Brain microvascular endothelial cell (primary cell): ENCODE data around the gene UBL5.

ENCODE experiments used
- DNase-seq: peaks from one replicate; pipeline ENCODE4 v3.0.0-alpha.2; 2020
- H3K27ac ChIP-seq: fragments of 250-450 bp; sonication (Bioruptor Pico); 2 replicates; pipeline ENCODE4 v1.5.1; 2020; ENCODE audit warnings: mild to moderate bottlenecking, moderate library complexity
- H3K27me3 ChIP-seq: fragments of 250-450 bp; sonication (Bioruptor Pico); replicated peaks from 2 replicates; pipeline ENCODE4 v1.5.1; 2020; ENCODE audit warnings: mild to moderate bottlenecking
- H3K36me3 ChIP-seq: fragments of 250-450 bp; sonication (Bioruptor Pico); replicated peaks from 2 replicates; pipeline ENCODE4 v1.5.1; 2020; ENCODE audit warnings: mild to moderate bottlenecking
- H3K4me3 ChIP-seq: 2 replicates; pipeline ENCODE4 v1.5.1; 2011; ENCODE audit warnings: low read depth, mild to moderate bottlenecking, control low read depth, low read length, moderate library complexity
- CTCF ChIP-seq: IDR thresholded peaks from 2 replicates; pipeline ENCODE4 v1.5.1; 2011; ENCODE audit warnings: low read depth, mild to moderate bottlenecking, moderate library complexity, low read length, control low read depth, inconsistent platforms; ENCODE audit errors: missing control alignments
- in situ Hi-C: cut with HindIII; loops from 2 replicates; pipeline ENCODE4 v1.10.0; 2017; ENCODE audit warnings: low sequenced_read_pairs, low pct_ligation_motif_present

UBL5 gene

GRCh38 chr19:9871626-9872338, 44.1 kb downstream of the UBL5 start:
- H3K4me3 ChIP-seq: no peak overlapping the region
- no peaks in the 10 kb centered on the region for H3K27me3 ChIP-seq
- no peak for DNase-seq
- no peak for TF ChIP-seq CTCF
- no peak overlapping the region for H3K27ac ChIP-seq
- H3K36me3 ChIP-seq: no peaks in the 10 kb centered on the region
- in situ Hi-C loops: no loop called here

- DNase-seq: no peak
- Histone ChIP-seq H3K4me3 (no peak overlapping the region), H3K36me3 (no peaks in the 10 kb centered on the region), H3K27ac (no peak overlapping the region), H3K27me3 (no peaks in the 10 kb centered on the region)
- TF ChIP-seq CTCF: no peak
- in situ Hi-C loops: no loop called here
These were observed 45.0 kb downstream of the UBL5 start for GRCh38 chr19:9872618-9873242.

- DNase-seq: no peak
- H3K27me3 ChIP-seq: no peaks in the 10 kb centered on the region
- no peak overlapping the region for H3K27ac ChIP-seq
- no peaks in the 10 kb centered on the region for H3K36me3 ChIP-seq
- TF ChIP-seq CTCF: no peak
- in situ Hi-C loops: no loop called here
- no peak overlapping the region for H3K4me3 ChIP-seq
These were observed 47.4 kb downstream of the UBL5 start for GRCh38 chr19:9875031-9875627.

GRCh38 chr19:9875796-9876195, 48.1 kb downstream of the UBL5 start:
- H3K27ac ChIP-seq: no peak overlapping the region
- in situ Hi-C loops: no loop called here
- H3K4me3 ChIP-seq: no peak overlapping the region
- no peaks in the 10 kb centered on the region for H3K27me3 ChIP-seq
- no peak for TF ChIP-seq CTCF
- no peak for DNase-seq
- H3K36me3 ChIP-seq: no peaks in the 10 kb centered on the region

GRCh38 chr19:9877780-9878510, 50.2 kb downstream of the UBL5 start:
- in situ Hi-C loops: no loop called here
- Histone ChIP-seq H3K36me3 (no peaks in the 10 kb centered on the region), H3K4me3 (no peak overlapping the region), H3K27me3 (no peaks in the 10 kb centered on the region), H3K27ac (peak overlapping the region; percentile 49)
- DNase-seq: peak; percentile 71
- TF ChIP-seq CTCF: no peak
